HepG2 (cell line): ENCODE data around the gene ASIC3. TPM values are rescaled to one million over a fixed set of nuclear protein-coding genes. Genes with fewer than 3 reads are reported as not detected.
A peak's percentile ranks its signal among the peaks of the same experiment; 100 is the strongest.

Experiments used
- ASH2L ChIP-seq: fragments of 300-600, 200-600 bp; sonication (generic); IDR thresholded peaks from 2 replicates; pipeline ENCODE4 v1.7.0; 2017; ENCODE audit warnings: low read depth, mild to moderate bottlenecking, moderate library complexity, mixed read lengths, low read length; ENCODE audit not compliant: insufficient read length
- CREM ChIP-seq, 2 experiments: sonication (generic) in 1 of 2; formaldehyde crosslinking in 1 of 2; IDR thresholded peaks; 2 replicates each; pipeline versions ENCODE4 v1.4.0 to v1.6.1; 2016 to 2020; ENCODE audit warnings: antibody characterized with exemption in 1 of 2, mild to moderate bottlenecking in 1 of 2, missing genetic modification reagents in 1 of 2
- ETV6 ChIP-seq: sonication (generic); formaldehyde crosslinking; conservative IDR thresholded peaks from 2 replicates; pipeline ENCODE4 v1.4.0; 2020; ENCODE audit warnings: missing genetic modification reagents
- FOXM1 ChIP-seq: sonication (generic); formaldehyde crosslinking; IDR thresholded peaks from 2 replicates; pipeline ENCODE4 v1.5.0; 2020; ENCODE audit warnings: missing genetic modification reagents
- HCFC1 ChIP-seq: fragments of 150-350 bp; IDR thresholded peaks from 2 replicates; pipeline ENCODE4 v1.6.1; 2014; ENCODE audit warnings: low read depth, low read length
- HMGA1 ChIP-seq: sonication (generic); formaldehyde crosslinking; conservative IDR thresholded peaks from 2 replicates; pipeline ENCODE4 v1.4.0; 2020; ENCODE audit warnings: missing genetic modification reagents
- MIER2 ChIP-seq: IDR thresholded peaks from 2 replicates; pipeline ENCODE4 v1.6.1; 2016; ENCODE audit warnings: missing biosample characterization, missing genetic modification reagents
- PHF8 ChIP-seq: sonication (generic); formaldehyde crosslinking; IDR thresholded peaks from 2 replicates; pipeline ENCODE4 v1.5.0; 2020; ENCODE audit warnings: missing genetic modification reagents
- RAD21 ChIP-seq: fragments of 450-650 bp; formaldehyde crosslinking; IDR thresholded peaks from 2 replicates; pipeline ENCODE4 v1.5.0; 2020; ENCODE audit warnings: mild to moderate bottlenecking
- RXRA ChIP-seq: sonication (generic); formaldehyde crosslinking; IDR thresholded peaks from 2 replicates; pipeline ENCODE4 v1.5.1; 2020; ENCODE audit warnings: missing genetic modification reagents
- SIN3B ChIP-seq: fragments of 150-350 bp; IDR thresholded peaks from 2 replicates; pipeline ENCODE4 v1.6.1; 2014; ENCODE audit warnings: low read length
- TOE1 ChIP-seq: sonication (generic); formaldehyde crosslinking; IDR thresholded peaks from 2 replicates; pipeline ENCODE4 v1.4.0; 2020; ENCODE audit warnings: mild to moderate bottlenecking, missing genetic modification reagents
- U2AF2 ChIP-seq: fragments of 200-400 bp; formaldehyde crosslinking; IDR thresholded peaks from 2 replicates; pipeline ENCODE4 v1.6.1; 2017; ENCODE audit warnings: low read depth, mild to moderate bottlenecking, low read length
- ZFP82 ChIP-seq: sonication (generic); formaldehyde crosslinking; IDR thresholded peaks from 2 replicates; pipeline ENCODE4 v1.5.1; 2020; ENCODE audit warnings: mild to moderate bottlenecking, missing genetic modification reagents, borderline replicate concordance
- ZKSCAN1 ChIP-seq: fragments of 150-350 bp; IDR thresholded peaks from 2 replicates; pipeline ENCODE4 v1.6.1; 2014; ENCODE audit warnings: low read length
- ZNF225 ChIP-seq: sonication (generic); formaldehyde crosslinking; IDR thresholded peaks from 2 replicates; pipeline ENCODE4 v1.4.0; 2020; ENCODE audit warnings: mild to moderate bottlenecking, missing genetic modification reagents
- ZNF230 ChIP-seq: sonication (generic); formaldehyde crosslinking; IDR thresholded peaks from 2 replicates; pipeline ENCODE4 v1.4.0; 2020; ENCODE audit warnings: mild to moderate bottlenecking, missing genetic modification reagents
- ZNF274 ChIP-seq: sonication (generic); formaldehyde crosslinking; IDR thresholded peaks from 2 replicates; pipeline ENCODE4 v1.5.1; 2020; ENCODE audit warnings: mild to moderate bottlenecking, missing genetic modification reagents
- ZNF44 ChIP-seq: sonication (generic); formaldehyde crosslinking; IDR thresholded peaks from 2 replicates; pipeline ENCODE4 v1.5.1; 2020; ENCODE audit warnings: mild to moderate bottlenecking, missing genetic modification reagents
- polyA plus RNA-seq, 8 experiments: library from polyadenylated mRNA; depleted of rRNA in 3 of 8; stranded (reverse) in 7 of 8; unstranded in 1 of 8; fragments of >200 nt; fragmentation: Illumina TruSeq in 4 of 8; extraction: Trizol in 4 of 8; gene quantifications; 2 replicates each; pipeline versions ENCODE4 v1.2.1 to v1.2.3, GENCODE V29; 2011 to 2016; ENCODE audit warnings: low read depth in 4 of 8, missing spikeins in 1 of 8, mixed read lengths in 1 of 8; ENCODE audit not compliant: insufficient read depth in 1 of 8
- total RNA-seq, 5 experiments: library from RNA; depleted of rRNA; stranded (reverse); fragments of >200 nt; fragmentation: Illumina TruSeq; extraction: Trizol; gene quantifications; 2 replicates each; pipeline ENCODE4 v1.2.3, GENCODE V29; 2016; ENCODE audit warnings: low read depth in 1 of 5
- TF ChIP-seq, protein P1 (sequence below): sonication (generic); formaldehyde crosslinking; IDR thresholded peaks from 2 replicates; pipeline ENCODE4; 2020; ENCODE audit warnings: missing genetic modification reagents, mild to moderate bottlenecking, borderline replicate concordance
- TF ChIP-seq, protein P2 (sequence below): sonication (generic); formaldehyde crosslinking; IDR thresholded peaks from 2 replicates; pipeline ENCODE4 v1.4.0; 2020; ENCODE audit warnings: missing genetic modification reagents
- TF ChIP-seq, protein P3 (sequence below): sonication (generic); formaldehyde crosslinking; conservative IDR thresholded peaks from 2 replicates; pipeline ENCODE4 v1.8.0; 2022; ENCODE audit warnings: mild to moderate bottlenecking, moderate library complexity, missing genetic modification reagents
- TF ChIP-seq, protein P4 (sequence below): sonication (generic); formaldehyde crosslinking; IDR thresholded peaks from 2 replicates; pipeline ENCODE4 v1.5.0; 2020; ENCODE audit warnings: missing genetic modification reagents, mild to moderate bottlenecking, borderline replicate concordance

ASIC3 gene
- total and polyA plus RNA-seq, 2 of the 13 experiments (the other 11 are each of a cell fraction or from before 2014, with no cell fraction given), result 0.51 TPM; not detected in 1

DNA sequence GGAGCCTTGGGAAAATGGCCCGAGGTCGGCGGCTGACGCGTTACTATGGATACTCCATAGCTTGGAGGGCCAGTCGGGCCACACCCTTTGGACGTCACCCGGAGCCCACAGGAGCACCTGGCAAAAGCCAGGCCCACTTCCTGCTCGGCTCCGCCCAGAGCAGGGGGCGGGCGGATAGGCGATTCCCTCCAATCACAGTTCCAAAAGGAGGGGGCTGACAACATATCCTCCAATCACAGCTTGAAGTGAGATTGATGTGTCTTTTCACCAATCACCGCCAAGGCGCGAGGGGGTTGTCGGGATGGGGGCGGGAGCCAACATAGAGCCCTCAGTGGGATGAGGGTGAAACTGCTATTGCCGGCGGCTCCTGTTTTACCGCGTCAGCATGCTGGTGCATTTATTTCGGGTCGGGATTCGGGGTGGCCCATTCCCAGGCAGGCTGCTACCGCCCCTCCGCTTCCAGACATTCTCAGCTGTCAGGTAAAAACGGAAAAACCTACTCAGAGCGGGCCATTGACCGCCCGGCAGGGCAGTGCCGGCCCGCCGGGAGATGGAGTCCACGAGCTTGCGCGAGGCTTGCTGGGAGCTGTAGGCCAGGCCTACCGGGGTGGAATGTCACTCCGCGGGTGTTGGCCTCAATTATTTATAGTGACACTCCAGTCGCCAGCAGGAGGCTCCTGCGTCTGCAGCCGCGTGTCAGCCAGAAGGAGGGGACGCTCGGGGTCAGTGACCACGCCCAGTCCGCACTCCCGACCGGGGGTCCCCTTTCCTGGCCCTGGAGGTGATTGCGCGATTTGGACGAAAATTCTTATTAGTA lies 20.0 kb upstream of the ASIC3 start, which contains the start of gene ABCB8 (continued):
- TF ChIP-seq, protein P1, sequence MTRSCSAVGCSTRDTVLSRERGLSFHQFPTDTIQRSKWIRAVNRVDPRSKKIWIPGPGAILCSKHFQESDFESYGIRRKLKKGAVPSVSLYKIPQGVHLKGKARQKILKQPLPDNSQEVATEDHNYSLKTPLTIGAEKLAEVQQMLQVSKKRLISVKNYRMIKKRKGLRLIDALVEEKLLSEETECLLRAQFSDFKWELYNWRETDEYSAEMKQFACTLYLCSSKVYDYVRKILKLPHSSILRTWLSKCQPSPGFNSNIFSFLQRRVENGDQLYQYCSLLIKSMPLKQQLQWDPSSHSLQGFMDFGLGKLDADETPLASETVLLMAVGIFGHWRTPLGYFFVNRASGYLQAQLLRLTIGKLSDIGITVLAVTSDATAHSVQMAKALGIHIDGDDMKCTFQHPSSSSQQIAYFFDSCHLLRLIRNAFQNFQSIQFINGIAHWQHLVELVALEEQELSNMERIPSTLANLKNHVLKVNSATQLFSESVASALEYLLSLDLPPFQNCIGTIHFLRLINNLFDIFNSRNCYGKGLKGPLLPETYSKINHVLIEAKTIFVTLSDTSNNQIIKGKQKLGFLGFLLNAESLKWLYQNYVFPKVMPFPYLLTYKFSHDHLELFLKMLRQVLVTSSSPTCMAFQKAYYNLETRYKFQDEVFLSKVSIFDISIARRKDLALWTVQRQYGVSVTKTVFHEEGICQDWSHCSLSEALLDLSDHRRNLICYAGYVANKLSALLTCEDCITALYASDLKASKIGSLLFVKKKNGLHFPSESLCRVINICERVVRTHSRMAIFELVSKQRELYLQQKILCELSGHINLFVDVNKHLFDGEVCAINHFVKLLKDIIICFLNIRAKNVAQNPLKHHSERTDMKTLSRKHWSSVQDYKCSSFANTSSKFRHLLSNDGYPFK (CRISPR knock-in tag), result peak; percentile 92
- peak; percentile 72 for TF ChIP-seq RAD21
- no peak for TF ChIP-seq ZNF44 (CRISPR knock-in tag)
- TF ChIP-seq HMGA1 (CRISPR knock-in tag), result no peak
- peak; percentile 93 for TF ChIP-seq ASH2L
- no peak for TF ChIP-seq ETV6 (CRISPR knock-in tag)
- TF ChIP-seq ZNF225 (CRISPR knock-in tag), result 0 out of 2 replicates have a peak, but pooled peaks have one; percentile 39
- TF ChIP-seq, protein P2, sequence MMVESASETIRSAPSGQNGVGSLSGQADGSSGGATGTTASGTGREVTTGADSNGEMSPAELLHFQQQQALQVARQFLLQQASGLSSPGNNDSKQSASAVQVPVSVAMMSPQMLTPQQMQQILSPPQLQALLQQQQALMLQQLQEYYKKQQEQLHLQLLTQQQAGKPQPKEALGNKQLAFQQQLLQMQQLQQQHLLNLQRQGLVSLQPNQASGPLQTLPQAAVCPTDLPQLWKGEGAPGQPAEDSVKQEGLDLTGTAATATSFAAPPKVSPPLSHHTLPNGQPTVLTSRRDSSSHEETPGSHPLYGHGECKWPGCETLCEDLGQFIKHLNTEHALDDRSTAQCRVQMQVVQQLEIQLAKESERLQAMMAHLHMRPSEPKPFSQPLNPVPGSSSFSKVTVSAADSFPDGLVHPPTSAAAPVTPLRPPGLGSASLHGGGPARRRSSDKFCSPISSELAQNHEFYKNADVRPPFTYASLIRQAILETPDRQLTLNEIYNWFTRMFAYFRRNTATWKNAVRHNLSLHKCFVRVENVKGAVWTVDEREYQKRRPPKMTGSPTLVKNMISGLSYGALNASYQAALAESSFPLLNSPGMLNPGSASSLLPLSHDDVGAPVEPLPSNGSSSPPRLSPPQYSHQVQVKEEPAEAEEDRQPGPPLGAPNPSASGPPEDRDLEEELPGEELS, result 0 out of 2 replicates have a peak, but pooled peaks have one; percentile 22
- TF ChIP-seq, protein P3, sequence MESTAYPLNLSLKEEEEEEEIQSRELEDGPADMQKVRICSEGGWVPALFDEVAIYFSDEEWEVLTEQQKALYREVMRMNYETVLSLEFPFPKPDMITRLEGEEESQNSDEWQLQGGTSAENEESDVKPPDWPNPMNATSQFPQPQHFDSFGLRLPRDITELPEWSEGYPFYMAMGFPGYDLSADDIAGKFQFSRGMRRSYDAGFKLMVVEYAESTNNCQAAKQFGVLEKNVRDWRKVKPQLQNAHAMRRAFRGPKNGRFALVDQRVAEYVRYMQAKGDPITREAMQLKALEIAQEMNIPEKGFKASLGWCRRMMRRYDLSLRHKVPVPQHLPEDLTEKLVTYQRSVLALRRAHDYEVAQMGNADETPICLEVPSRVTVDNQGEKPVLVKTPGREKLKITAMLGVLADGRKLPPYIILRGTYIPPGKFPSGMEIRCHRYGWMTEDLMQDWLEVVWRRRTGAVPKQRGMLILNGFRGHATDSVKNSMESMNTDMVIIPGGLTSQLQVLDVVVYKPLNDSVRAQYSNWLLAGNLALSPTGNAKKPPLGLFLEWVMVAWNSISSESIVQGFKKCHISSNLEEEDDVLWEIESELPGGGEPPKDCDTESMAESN (CRISPR knock-in tag), result no peak
- peak; percentile 92 for TF ChIP-seq CREM (IDR thresholded peaks at IDR 0.05)
- TF ChIP-seq CREM (CRISPR knock-in tag; IDR thresholded peaks at IDR 0.05), result no peak; the same call in 1 of the 2 replicates
- no peak for TF ChIP-seq ZNF230 (CRISPR knock-in tag)
- TF ChIP-seq FOXM1 (CRISPR knock-in tag), result no peak
- no peak for TF ChIP-seq TOE1 (CRISPR knock-in tag)
- TF ChIP-seq HCFC1, result peak; percentile 77
- no peak for TF ChIP-seq MIER2 (CRISPR knock-in tag)
- TF ChIP-seq SIN3B, result peak; percentile 73
- TF ChIP-seq U2AF2, result no peak
- TF ChIP-seq PHF8 (CRISPR knock-in tag), result peak; percentile 76
- TF ChIP-seq, protein P4, sequence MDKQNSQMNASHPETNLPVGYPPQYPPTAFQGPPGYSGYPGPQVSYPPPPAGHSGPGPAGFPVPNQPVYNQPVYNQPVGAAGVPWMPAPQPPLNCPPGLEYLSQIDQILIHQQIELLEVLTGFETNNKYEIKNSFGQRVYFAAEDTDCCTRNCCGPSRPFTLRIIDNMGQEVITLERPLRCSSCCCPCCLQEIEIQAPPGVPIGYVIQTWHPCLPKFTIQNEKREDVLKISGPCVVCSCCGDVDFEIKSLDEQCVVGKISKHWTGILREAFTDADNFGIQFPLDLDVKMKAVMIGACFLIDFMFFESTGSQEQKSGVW, result no peak
- TF ChIP-seq ZKSCAN1, result no peak
- peak; percentile 40; the same call in 1 of the 2 replicates for TF ChIP-seq RXRA (CRISPR knock-in tag)
- TF ChIP-seq ZNF274 (CRISPR knock-in tag), result peak; percentile 16; the same call in 1 of the 2 replicates
- TF ChIP-seq ZFP82 (CRISPR knock-in tag), result no peak
